Measurements from ENCODE around the gene TYW1. TPM values are rescaled to one million over a fixed set of nuclear protein-coding genes. Genes with fewer than 3 reads are reported as not detected.
"Not testable (repeated sequence)": the region's sequence is repeated elsewhere in the genome, so short reads cannot be mapped to it uniquely, and the experiment has no call there.

TYW1 gene
- total and polyA plus RNA-seq, 12 donors = 6.7 to 15.1 (median 9.4) TPM

DNA sequence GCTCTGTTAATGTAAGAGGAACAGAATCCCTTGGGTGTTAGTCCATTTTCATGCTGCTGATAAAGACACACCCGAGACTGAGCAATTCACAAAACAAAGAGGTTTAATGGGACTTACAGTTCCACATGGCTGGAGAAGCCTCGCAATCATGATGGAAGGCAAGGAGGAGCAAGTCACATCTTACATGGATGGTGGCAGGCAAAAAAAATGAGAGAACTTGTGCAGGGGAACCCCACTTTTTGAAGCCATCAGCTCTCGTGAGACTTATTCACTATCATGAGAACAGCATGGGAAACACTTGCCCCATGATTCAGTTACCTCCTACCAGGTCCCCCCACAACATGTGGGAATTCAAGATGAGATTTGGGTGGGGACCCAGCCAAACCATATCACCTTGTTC lies 143.2 kb downstream of the TYW1 start:
- whole genome bisulfite sequencing, 2 donors = 85 to 90% methylated on average over 3 of the region's 3 CpGs
- ATAC-seq; intact Hi-C loops (cut with DNase I); H3K27ac ChIP-seq; H3K27me3 ChIP-seq; H3K36me3 ChIP-seq; H3K4me3 ChIP-seq; DNase-seq; H3K9me3 ChIP-seq: not testable (repeated sequence)
- H3K4me1 ChIP-seq = peaks cover 0 to 16% (median 3%) of the 10 kb centered on the region in 9 donors

- 95 to 99% methylated on average over 2 of the region's 2 CpGs for WGBS, 2 donors
- H3K9me3 ChIP-seq; intact Hi-C loops (cut with DNase I); H3K4me3 ChIP-seq; H3K36me3 ChIP-seq; DNase-seq; ATAC-seq; H3K27me3 ChIP-seq; H3K27ac ChIP-seq: not testable (repeated sequence)
- H3K4me1 ChIP-seq = peaks cover 0 to 11% (median 3%) of the 10 kb centered on the region in 9 donors
Measured at GRCh38 chr7:67141001-67141400, 144.4 kb downstream of the TYW1 start.

- 45 to 47% methylated on average over 9 of the region's 9 CpGs for WGBS, 2 donors
- H3K4me3 ChIP-seq; H3K27me3 ChIP-seq; H3K27ac ChIP-seq; H3K9me3 ChIP-seq; H3K36me3 ChIP-seq; intact Hi-C loops (cut with DNase I); DNase-seq: not testable (repeated sequence)
- ATAC-seq = peak; percentile 43 to 90 (median 76)
- peaks cover 0 to 11% (median 3%) of the 10 kb centered on the region in 9 donors for H3K4me1 ChIP-seq
Measured at GRCh38 chr7:67143091-67143786, 146.6 kb downstream of the TYW1 start.

DNA sequence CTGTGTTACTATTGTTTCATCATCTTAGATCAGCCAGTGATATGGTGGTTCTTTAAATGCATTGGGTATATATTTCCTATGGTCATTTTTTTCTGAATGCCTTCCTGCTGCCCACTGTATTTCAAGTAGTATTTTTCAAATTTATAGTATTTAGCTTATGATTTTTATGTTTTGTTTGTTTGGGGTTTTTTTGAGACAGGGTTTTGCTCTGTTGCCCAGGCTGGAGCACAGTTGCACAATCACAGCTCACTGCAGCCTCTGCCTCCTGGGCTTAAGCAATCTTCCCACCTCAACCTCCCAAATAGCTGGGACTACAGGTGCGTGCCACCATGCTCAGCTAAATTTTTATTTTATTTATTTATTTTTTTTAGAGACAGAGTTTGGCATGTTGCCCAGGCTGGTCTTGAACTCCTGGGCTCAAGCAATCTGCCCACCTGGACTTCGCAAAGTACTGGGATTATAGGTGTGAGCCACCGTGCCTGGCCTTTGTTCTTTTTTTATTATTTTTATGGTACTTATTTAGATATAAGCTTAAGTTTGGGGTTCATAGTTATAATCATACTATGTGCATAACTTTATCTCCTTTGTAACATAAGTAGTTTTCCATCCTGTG lies 149.1 kb downstream of the TYW1 start:
- intact Hi-C loops (cut with DNase I) = not testable (repeated sequence)

GRCh38 chr7:67149131-67149530 lies 152.5 kb downstream of the TYW1 start:
- DNase-seq; H3K4me1 ChIP-seq; H3K9me3 ChIP-seq; ATAC-seq; H3K27me3 ChIP-seq; H3K4me3 ChIP-seq; intact Hi-C loops (cut with DNase I); H3K27ac ChIP-seq: not testable (repeated sequence)
- peaks cover 0 to 11% (median 0%) of the 10 kb centered on the region in 9 donors for H3K36me3 ChIP-seq

More for the DNA sequence above, 149.1 kb downstream of the TYW1 start:
- not testable (repeated sequence) for ATAC-seq, H3K27me3 ChIP-seq, H3K36me3 ChIP-seq, H3K9me3 ChIP-seq, H3K27ac ChIP-seq, H3K4me3 ChIP-seq, DNase-seq
- WGBS, 2 donors = 94 to 95% methylated on average over 3 of the region's 3 CpGs
- H3K4me1 ChIP-seq = peaks cover 0 to 11% (median 3%) of the 10 kb centered on the region in 9 donors

DNA sequence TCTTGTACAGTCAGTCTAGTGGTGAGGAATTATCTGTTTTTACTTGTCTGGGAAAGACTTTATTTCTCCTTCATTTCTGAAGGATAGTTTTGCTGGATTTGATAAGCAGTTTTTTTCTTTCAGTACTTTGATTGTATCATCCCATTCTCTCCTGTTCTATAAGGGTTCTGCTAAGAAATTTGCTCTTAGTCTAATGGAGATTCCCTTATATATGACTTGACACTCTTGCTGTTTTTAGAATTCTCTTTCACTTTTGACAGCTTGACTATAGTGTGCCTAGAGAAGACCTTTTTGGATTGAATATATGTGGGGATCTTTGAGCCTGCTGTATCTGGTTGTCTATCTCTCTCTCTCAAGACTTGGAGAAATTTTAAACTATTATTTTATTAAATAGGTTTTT lies 157.7 kb downstream of the TYW1 start:
- H3K4me1 ChIP-seq; H3K27me3 ChIP-seq; H3K27ac ChIP-seq; H3K4me3 ChIP-seq; ATAC-seq; intact Hi-C loops (cut with DNase I); DNase-seq: not testable (repeated sequence)
- Histone ChIP-seq H3K36me3 (peaks cover 0 to 37% (median 0%) of the 10 kb centered on the region in 9 donors), H3K9me3 (peaks cover 0 to 22% (median 0%) of the 10 kb centered on the region in 11 donors)

DNA sequence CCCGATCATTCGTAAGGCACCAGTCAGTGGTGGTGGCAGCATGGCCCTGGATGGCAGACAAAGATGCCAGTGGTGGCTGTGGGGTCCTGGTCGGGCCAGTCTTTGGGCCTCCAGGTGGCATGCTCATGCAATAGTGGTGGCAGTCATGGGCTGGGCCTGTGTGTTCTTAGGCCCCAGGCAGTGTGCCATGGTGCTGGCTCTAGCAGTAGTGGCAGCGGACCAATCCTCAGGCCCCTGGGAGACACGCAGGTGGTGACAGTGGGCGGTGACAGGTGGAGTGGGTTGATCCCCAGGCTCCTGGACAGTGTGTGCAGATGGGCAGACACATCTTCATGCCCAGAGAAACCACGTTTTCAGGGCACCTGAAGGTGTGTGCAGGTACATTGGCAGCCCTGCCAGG lies 159.4 kb downstream of the TYW1 start:
- DNase-seq; intact Hi-C loops (cut with DNase I); H3K27ac ChIP-seq; H3K4me1 ChIP-seq; H3K27me3 ChIP-seq; H3K4me3 ChIP-seq: not testable (repeated sequence)
- peak in 1 of 8 donors; percentile 50 for ATAC-seq
- 94 to 97% methylated on average over 7 of the region's 7 CpGs for WGBS, 2 donors
- H3K36me3 ChIP-seq = peaks cover 0 to 37% (median 0%) of the 10 kb centered on the region in 9 donors
- peaks cover 0 to 22% (median 0%) of the 10 kb centered on the region in 11 donors for H3K9me3 ChIP-seq

- H3K4me1 ChIP-seq = peaks cover 0 to 16% (median 0%) of the 10 kb centered on the region in 9 donors
- not testable (repeated sequence) for DNase-seq
Measured at GRCh38 chr7:67163285-67163684, 166.7 kb downstream of the TYW1 start.

DNA sequence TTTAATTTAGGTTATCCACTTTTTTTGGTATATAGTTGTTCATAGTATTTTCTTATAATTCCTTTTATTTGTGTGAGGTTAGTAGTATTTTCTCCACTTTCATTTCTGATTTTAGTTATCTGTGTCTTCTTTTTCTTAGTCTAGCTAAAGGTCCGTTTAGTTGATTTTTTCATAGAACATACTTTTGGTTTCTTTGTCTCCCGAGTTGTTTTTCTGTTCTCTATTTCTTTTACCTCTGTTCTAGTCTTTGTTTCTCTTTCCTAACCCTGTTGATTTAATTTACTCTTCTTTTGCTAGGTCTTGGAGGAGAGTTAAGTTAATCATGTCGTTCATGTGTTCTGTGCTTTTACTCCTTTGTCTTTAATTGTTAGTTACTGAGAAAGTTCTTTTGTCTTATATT lies 174.5 kb downstream of the TYW1 start:
- H3K27me3 ChIP-seq; H3K4me3 ChIP-seq; H3K4me1 ChIP-seq; ATAC-seq; intact Hi-C loops (cut with DNase I); H3K27ac ChIP-seq; H3K9me3 ChIP-seq; DNase-seq; H3K36me3 ChIP-seq: not testable (repeated sequence)
- WGBS, 2 donors = 81 to 93% methylated on average over 3 of the region's 3 CpGs

More at GRCh38 chr7:67163285-67163684, 166.7 kb downstream of the TYW1 start:
- ATAC-seq; H3K4me3 ChIP-seq; H3K36me3 ChIP-seq; H3K27ac ChIP-seq; H3K9me3 ChIP-seq; intact Hi-C loops (cut with DNase I); H3K27me3 ChIP-seq: not testable (repeated sequence)
- WGBS, 2 donors = 82 to 88% methylated on average over 5 of the region's 5 CpGs
